Neuronal stem cell (in vitro differentiated cells): Measurements from ENCODE around the gene SDCCAG8.

ENCODE experiments used
- DNase-seq: peaks from one replicate; pipeline ENCODE4 v3.0.0-alpha.2; 2013; ENCODE audit warnings: low spot score
- H2AFZ ChIP-seq: one replicate; pipeline ENCODE4 v1.6.1; 2013; ENCODE audit warnings: mild to moderate bottlenecking, low read length, inconsistent platforms
- H2AK5ac ChIP-seq: 2 replicates; pipeline ENCODE4 v1.6.1; 2013; ENCODE audit warnings: low read depth, mild to moderate bottlenecking, inconsistent platforms, low read length, moderate library complexity, mixed read lengths
- H2BK120ac ChIP-seq: 2 replicates; pipeline ENCODE4 v1.6.1; 2013; ENCODE audit warnings: low read depth, mild to moderate bottlenecking, inconsistent platforms, low read length, moderate library complexity, mixed read lengths
- H2BK12ac ChIP-seq: one replicate; pipeline ENCODE4 v1.6.1; 2013; ENCODE audit warnings: low read length, inconsistent platforms
- H2BK15ac ChIP-seq: 2 replicates; pipeline ENCODE4 v1.6.1; 2013; ENCODE audit warnings: mild to moderate bottlenecking, low read length, inconsistent platforms, mixed read lengths
- H2BK5ac ChIP-seq: one replicate; pipeline ENCODE4 v1.6.1; 2013; ENCODE audit warnings: inconsistent platforms, mild to moderate bottlenecking, low read length, moderate library complexity
- H3K14ac ChIP-seq: one replicate; pipeline ENCODE4 v1.6.1; 2013; ENCODE audit warnings: low read length, inconsistent platforms
- H3K18ac ChIP-seq: 2 replicates; pipeline ENCODE4 v1.6.1; 2013; ENCODE audit warnings: low read length, inconsistent platforms
- H3K23ac ChIP-seq: 2 replicates; pipeline ENCODE4 v1.6.1; 2013; ENCODE audit warnings: low read depth, mild to moderate bottlenecking, mixed read lengths, low read length, inconsistent platforms; ENCODE audit not compliant: poor library complexity
- H3K27ac ChIP-seq: replicated peaks from 3 replicates; pipeline ENCODE4 v1.5.1; 2013; ENCODE audit warnings: low read length, inconsistent platforms
- H3K27me3 ChIP-seq, 3 experiments: 2 replicates each; pipeline ENCODE4 v1.6.1; 2013; ENCODE audit warnings: low read length in 3 of 3, mild to moderate bottlenecking in 2 of 3, inconsistent platforms in 1 of 3, low read depth in 1 of 3, mixed read lengths in 1 of 3, moderate library complexity in 1 of 3; ENCODE audit not compliant: control insufficient read depth in 3 of 3, insufficient read depth in 3 of 3
- H3K36me3 ChIP-seq, 2 donors: replicated peaks in 1 of 2; 2 replicates each; pipeline ENCODE4 v1.6.1; 2013; ENCODE audit warnings: low read length in 2 of 2; ENCODE audit not compliant: control insufficient read depth in 2 of 2, insufficient read depth in 2 of 2
- H3K4ac ChIP-seq: 2 replicates; pipeline ENCODE4 v1.6.1; 2013; ENCODE audit warnings: inconsistent platforms, mild to moderate bottlenecking, low read length, moderate library complexity
- H3K4me1 ChIP-seq, 2 donors: 1 replicate in 1 of 2; 2 replicates in 1 of 2; pipeline ENCODE4 v1.6.1; 2013; ENCODE audit warnings: low read length in 2 of 2, low read depth in 1 of 2; ENCODE audit not compliant: control insufficient read depth in 2 of 2, insufficient read depth in 1 of 2
- H3K4me2 ChIP-seq: one replicate; pipeline ENCODE4 v1.6.1; 2013; ENCODE audit warnings: mild to moderate bottlenecking, low read length, inconsistent platforms; ENCODE audit not compliant: insufficient read depth, poor library complexity, severe bottlenecking
- H3K4me3 ChIP-seq, 2 donors: 2 replicates each; pipeline ENCODE4 v1.5.1; 2013; ENCODE audit warnings: low read length in 2 of 2, mild to moderate bottlenecking in 2 of 2, inconsistent platforms in 1 of 2, moderate library complexity in 1 of 2
- H3K79me1 ChIP-seq: one replicate; pipeline ENCODE4 v1.6.1; 2013; ENCODE audit warnings: low read depth, mild to moderate bottlenecking, inconsistent platforms, low read length, moderate library complexity
- H3K9ac ChIP-seq: one replicate; pipeline ENCODE4 v1.6.1; 2013; ENCODE audit warnings: mild to moderate bottlenecking, low read depth, low read length, inconsistent platforms; ENCODE audit not compliant: poor library complexity
- H3K9me3 ChIP-seq, 2 donors: replicated peaks in 1 of 2; 2 replicates each; pipeline versions ENCODE3 to v1.6.1; 2013; ENCODE audit warnings: low read length in 2 of 2, mild to moderate bottlenecking in 2 of 2, inconsistent platforms in 1 of 2, low read depth in 1 of 2, mixed read lengths in 1 of 2, moderate library complexity in 1 of 2; ENCODE audit not compliant: control insufficient read depth in 2 of 2, insufficient read depth in 1 of 2
- H4K8ac ChIP-seq: one replicate; pipeline ENCODE4 v1.6.1; 2013; ENCODE audit warnings: low read depth, mild to moderate bottlenecking, inconsistent platforms, low read length, moderate library complexity
- H4K91ac ChIP-seq: one replicate; pipeline ENCODE4 v1.6.1; 2013; ENCODE audit warnings: low read length, low read depth, mild to moderate bottlenecking, inconsistent platforms; ENCODE audit not compliant: poor library complexity
- WGBS, 2 donors: extraction: QIAGEN DNeasy Blood & Tissue Kit; methylation state at CpG; one replicate each; pipeline ENCODE4 v1.1.7; 2013; ENCODE audit warnings: missing lambda C conversion rate in 2 of 2, mixed read lengths in 1 of 2; ENCODE audit not compliant: insufficient read length in 2 of 2, insufficient replicate concordance in 1 of 2; ENCODE audit errors: extremely low coverage in 2 of 2; 5-methylcytosine and 5-hydroxymethylcytosine counted together

The SDCCAG8 gene

DNA sequence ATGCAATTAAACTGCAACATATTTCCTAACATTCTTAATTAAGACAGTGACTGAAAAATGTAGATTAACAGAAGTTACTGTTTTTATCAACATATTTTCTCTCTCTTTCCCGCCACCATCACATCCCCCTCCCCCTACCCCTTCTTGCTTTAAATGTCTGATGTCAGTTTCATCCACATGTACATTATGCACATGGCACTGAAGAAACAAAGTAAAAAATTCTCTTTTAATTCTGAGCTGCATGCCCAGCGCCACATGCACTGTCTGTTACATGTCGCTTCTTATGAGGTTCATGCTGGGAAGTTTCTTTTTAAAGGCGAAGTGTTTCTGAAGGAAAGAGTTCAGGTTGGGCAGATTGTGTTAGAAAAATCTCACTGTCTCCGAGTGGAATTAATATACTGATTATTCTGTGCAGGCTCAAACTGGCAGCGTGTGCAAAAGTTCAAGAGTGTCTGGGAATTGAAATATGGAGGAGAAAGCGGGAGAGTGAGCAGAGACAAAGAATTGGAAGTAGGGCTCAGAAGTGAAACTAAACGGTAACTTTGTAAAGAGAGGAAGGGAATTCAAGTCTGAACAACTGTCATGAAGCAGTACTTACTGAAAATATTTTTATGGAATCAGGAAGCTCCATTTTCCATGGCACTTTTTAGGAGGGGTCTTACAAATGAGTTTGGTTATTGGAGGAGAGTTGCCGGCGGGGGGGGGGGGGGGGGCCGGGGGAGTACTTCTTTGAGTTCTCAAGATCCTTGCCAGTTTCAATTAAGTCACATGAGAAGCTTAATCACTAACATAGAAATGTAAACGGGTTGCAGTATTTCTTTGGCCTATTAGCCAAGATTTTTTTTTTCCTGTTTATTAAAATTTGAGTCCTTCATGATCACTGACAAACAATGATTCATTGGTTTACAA is 217.6 kb downstream of the SDCCAG8 start:
- H3K18ac ChIP-seq: no peak overlapping the region
- H2BK5ac ChIP-seq: no peak overlapping the region
- H3K27me3 ChIP-seq: no peaks in the 10 kb centered on the region
- H2BK12ac ChIP-seq: no peak overlapping the region
- H3K23ac ChIP-seq: no peak overlapping the region
- no peak overlapping the region for H4K91ac ChIP-seq
- no peak overlapping the region for H3K4me3 ChIP-seq
- H2BK15ac ChIP-seq: no peak overlapping the region
- H3K27ac ChIP-seq: no peak overlapping the region
- H3K4me1 ChIP-seq: peaks cover 48 to 53% of the 10 kb centered on the region in 2 donors
- no peak overlapping the region for H3K14ac ChIP-seq
- WGBS, 2 donors: 100% methylated on average over 1 of the region's 12 CpGs; no CpG with 5 or more reads in 1 of the 2 donors
- H2AFZ ChIP-seq: peak overlapping the region; percentile 66
- H4K8ac ChIP-seq: no peak overlapping the region
- no peaks in the 10 kb centered on the region for H3K36me3 ChIP-seq
- H3K4ac ChIP-seq: no peak overlapping the region
- DNase-seq: no peak
- no peak overlapping the region for H3K4me2 ChIP-seq
- no peak overlapping the region for H3K9ac ChIP-seq
- H2BK120ac ChIP-seq: no peak overlapping the region
- no peaks in the 10 kb centered on the region for H3K79me1 ChIP-seq
- H3K9me3 ChIP-seq: peaks cover 0 to 8% of the 10 kb centered on the region in 2 donors
- no peak overlapping the region for H2AK5ac ChIP-seq

DNA sequence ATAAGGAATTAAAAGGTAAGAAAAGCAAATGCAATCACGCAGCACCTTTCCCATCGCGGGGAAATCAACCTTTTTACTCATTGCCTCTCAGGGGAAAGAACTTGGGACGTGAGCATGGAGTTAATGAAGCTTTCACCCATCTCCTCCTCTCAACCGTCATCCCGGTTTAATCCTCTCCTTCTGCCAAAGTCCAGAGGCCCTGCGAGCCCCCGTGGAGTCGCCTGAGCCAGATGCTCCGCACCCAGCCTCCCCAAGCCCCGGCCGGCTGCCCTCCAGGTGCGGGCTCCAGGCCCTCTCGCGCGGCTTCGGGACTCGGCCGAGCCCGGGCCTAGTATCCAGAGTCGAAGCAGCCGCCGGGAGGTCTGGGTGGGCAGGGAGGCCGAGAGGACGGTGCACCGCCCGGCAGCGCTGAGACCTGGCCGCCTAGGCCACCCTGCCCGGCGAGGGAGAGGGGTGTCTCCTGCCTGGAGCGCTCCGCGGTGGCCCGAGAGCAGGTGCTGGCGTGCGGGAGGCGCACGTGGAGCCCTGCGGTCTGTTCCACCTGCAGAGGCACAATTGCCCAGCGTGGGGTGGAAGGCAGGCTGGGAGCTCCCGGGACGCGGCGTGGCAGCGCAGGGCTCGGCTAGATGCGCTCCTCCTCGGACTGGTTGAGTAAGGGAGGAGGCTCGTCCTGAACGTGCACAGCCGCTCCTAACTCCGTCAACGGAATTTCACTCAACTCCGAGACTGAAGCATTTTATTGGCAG is 218.5 kb downstream of the SDCCAG8 start:
- Histone ChIP-seq H3K4me3 (no peak overlapping the region), H3K4me2 (no peak overlapping the region), H4K8ac (no peak overlapping the region), H3K9ac (no peak overlapping the region), H2BK12ac (peak overlapping the region; percentile 47), H2AK5ac (peak overlapping the region; percentile 44), H2BK5ac (peak overlapping the region; percentile 85), H3K23ac (no peak overlapping the region), H3K79me1 (no peaks in the 10 kb centered on the region), H3K4ac (peak overlapping the region; percentile 97), H3K4me1 (peaks cover 48 to 53% of the 10 kb centered on the region in 2 donors), H2BK120ac (peak overlapping the region; percentile 95), H2AFZ (no peak overlapping the region), H3K36me3 (no peaks in the 10 kb centered on the region), H3K14ac (peak overlapping the region; percentile 28), H2BK15ac (peak overlapping the region; percentile 17), H3K27me3 (no peaks in the 10 kb centered on the region), H3K27ac (peak overlapping the region; percentile 44), H3K18ac (peak overlapping the region; percentile 98), H4K91ac (peak overlapping the region; percentile 74), H3K9me3 (peaks cover 0 to 8% of the 10 kb centered on the region in 2 donors)
- no CpG with 5 or more reads among the region's 55 CpGs for WGBS, 2 donors
- no peak for DNase-seq

- no peak overlapping the region for H3K4ac ChIP-seq
- H2BK5ac ChIP-seq: peak overlapping the region; percentile 14
- no peak overlapping the region for H3K9ac ChIP-seq
- no peak overlapping the region for H4K8ac ChIP-seq
- WGBS, 2 donors: no CpG with 5 or more reads among the region's 9 CpGs
- H2AFZ ChIP-seq: no peak overlapping the region
- H2BK120ac ChIP-seq: peak overlapping the region; percentile 95
- H3K4me1 ChIP-seq: peaks cover 46 to 52% of the 10 kb centered on the region in 2 donors
- H3K14ac ChIP-seq: no peak overlapping the region
- peak overlapping the region; percentile 59 for H2BK12ac ChIP-seq
- H3K36me3 ChIP-seq: no peaks in the 10 kb centered on the region
- peak overlapping the region; percentile 49 for H3K18ac ChIP-seq
- peak overlapping the region; percentile 6 for H3K23ac ChIP-seq
- DNase-seq: no peak
- H3K27me3 ChIP-seq: no peaks in the 10 kb centered on the region
- peak overlapping the region; percentile 44 for H2AK5ac ChIP-seq
- peaks cover 0 to 8% of the 10 kb centered on the region in 2 donors for H3K9me3 ChIP-seq
- H3K27ac ChIP-seq: peak overlapping the region; percentile 44
- H2BK15ac ChIP-seq: peak overlapping the region; percentile 17
- H3K79me1 ChIP-seq: no peaks in the 10 kb centered on the region
- no peak overlapping the region for H3K4me3 ChIP-seq
- H4K91ac ChIP-seq: no peak overlapping the region
- no peak overlapping the region for H3K4me2 ChIP-seq
Measured at GRCh38 chr1:243474906-243475305, 219.1 kb downstream of the SDCCAG8 start.

GRCh38 chr1:243475966-243476365 is 220.1 kb downstream of the SDCCAG8 start:
- no peak overlapping the region for H4K91ac ChIP-seq
- no peak overlapping the region for H4K8ac ChIP-seq
- no peak overlapping the region for H2BK12ac ChIP-seq
- H3K27me3 ChIP-seq: no peaks in the 10 kb centered on the region
- H2BK15ac ChIP-seq: no peak overlapping the region
- H3K4ac ChIP-seq: no peak overlapping the region
- no peak overlapping the region for H3K14ac ChIP-seq
- no peak overlapping the region for H2BK5ac ChIP-seq
- H3K27ac ChIP-seq: peak overlapping the region; percentile 18
- no peak overlapping the region for H3K9ac ChIP-seq
- no CpG with 5 or more reads among the region's 7 CpGs for WGBS, 2 donors
- peaks cover 38 to 42% of the 10 kb centered on the region in 2 donors for H3K4me1 ChIP-seq
- H3K4me3 ChIP-seq: no peak overlapping the region
- no peak overlapping the region for H3K4me2 ChIP-seq
- H3K36me3 ChIP-seq: no peaks in the 10 kb centered on the region
- H2BK120ac ChIP-seq: no peak overlapping the region
- H2AK5ac ChIP-seq: no peak overlapping the region
- peak overlapping the region; percentile 54 for H2AFZ ChIP-seq
- H3K9me3 ChIP-seq: peaks cover 0 to 8% of the 10 kb centered on the region in 2 donors
- H3K18ac ChIP-seq: no peak overlapping the region
- no peaks in the 10 kb centered on the region for H3K79me1 ChIP-seq
- no peak overlapping the region for H3K23ac ChIP-seq
- peak; percentile 61 for DNase-seq
